Stimulated activated naive CD8-positive, alpha-beta T cell treated with anti-CD3 and anti-CD28 coated beads, Interleukin-15, Interleukin-2, amounts not matched to agents 100 ng/mL and 50 ng/mL, for 24 hours (primary cell): ENCODE results near the gene RNASE4.
"Not testable (repeated sequence)": the region's sequence is repeated elsewhere in the genome, so short reads cannot be mapped to it uniquely, and the experiment has no call there.

Experiments
- H3K27ac Mint-ChIP-seq: one replicate; pipeline ENCODE4 v1.8.0; 2021; ENCODE audit warnings: mild to moderate bottlenecking, mixed read lengths
- H3K27me3 Mint-ChIP-seq: one replicate; pipeline ENCODE4 v1.8.0; 2021; ENCODE audit warnings: mixed read lengths
- H3K36me3 Mint-ChIP-seq: one replicate; pipeline ENCODE4 v1.8.0; 2021; ENCODE audit warnings: low read depth, mixed read lengths
- H3K4me1 Mint-ChIP-seq: one replicate; pipeline ENCODE4 v1.8.0; 2021; ENCODE audit warnings: low read depth, mixed read lengths
- H3K4me3 Mint-ChIP-seq: one replicate; pipeline ENCODE4 v1.8.0; 2021; ENCODE audit warnings: mild to moderate bottlenecking, mixed read lengths
- H3K9me3 Mint-ChIP-seq: one replicate; pipeline ENCODE4 v1.8.0; 2021; ENCODE audit warnings: mixed read lengths

RNASE4 gene

GRCh38 chr14:20683891-20684661 lies at the start of gene RNASE4:
Gene RNASE4 (plus strand): TSS chr14:20684560. CDS start chr14:20699372, 14,812 bp downstream.
- H3K27ac Mint-ChIP-seq, result peak within 1 kb of the TSS; percentile 34
- no peaks in the 10 kb centered on the region for H3K9me3 Mint-ChIP-seq
- H3K4me1 Mint-ChIP-seq, result peaks cover 4% of the 10 kb centered on the region
- H3K36me3 Mint-ChIP-seq, result no peaks in the 10 kb centered on the region
- no peaks in the 10 kb centered on the region for H3K27me3 Mint-ChIP-seq
- no peak within 1 kb of the TSS for H3K4me3 Mint-ChIP-seq

- no peak within 1 kb of the TSS for H3K4me3 Mint-ChIP-seq
Observed at GRCh38 chr14:20641591-20641990, 42.8 kb upstream of the RNASE4 start, which contains the start of gene OR6S1. Gene OR6S1 (minus strand): TSS chr14:20641691. CDS start chr14:20641691, 0 bp downstream.

GRCh38 chr14:20642182-20642581 lies 42.2 kb upstream of the RNASE4 start:
- Mint-ChIP-seq H3K36me3 (no peaks in the 10 kb centered on the region), H3K9me3 (no peaks in the 10 kb centered on the region), H3K4me3 (no peak overlapping the region), H3K27ac (no peak overlapping the region), H3K27me3 (peaks cover 38% of the 10 kb centered on the region), H3K4me1 (no peaks in the 10 kb centered on the region)

More at GRCh38 chr14:20641591-20641990, 42.8 kb upstream of the RNASE4 start, which contains the start of gene OR6S1:
- H3K36me3 Mint-ChIP-seq, result no peaks in the 10 kb centered on the region
- H3K27me3 Mint-ChIP-seq, result peaks cover 38% of the 10 kb centered on the region
- H3K4me1 Mint-ChIP-seq, result no peaks in the 10 kb centered on the region
- no peak within 1 kb of the TSS for H3K27ac Mint-ChIP-seq
- H3K9me3 Mint-ChIP-seq, result no peaks in the 10 kb centered on the region

GRCh38 chr14:20642755-20643154 lies 41.6 kb upstream of the RNASE4 start:
- not testable (repeated sequence) for H3K4me3 Mint-ChIP-seq, H3K36me3 Mint-ChIP-seq, H3K4me1 Mint-ChIP-seq, H3K9me3 Mint-ChIP-seq, H3K27ac Mint-ChIP-seq
- peaks cover 38% of the 10 kb centered on the region for H3K27me3 Mint-ChIP-seq

GRCh38 chr14:20644520-20644919 lies 39.8 kb upstream of the RNASE4 start:
- H3K4me3 Mint-ChIP-seq, result no peak overlapping the region
- H3K36me3 Mint-ChIP-seq, result no peaks in the 10 kb centered on the region
- peaks cover 42% of the 10 kb centered on the region for H3K27me3 Mint-ChIP-seq
- no peaks in the 10 kb centered on the region for H3K9me3 Mint-ChIP-seq
- no peaks in the 10 kb centered on the region for H3K4me1 Mint-ChIP-seq
- H3K27ac Mint-ChIP-seq, result no peak overlapping the region

- Mint-ChIP-seq H3K36me3 (no peaks in the 10 kb centered on the region), H3K4me1 (no peaks in the 10 kb centered on the region), H3K9me3 (no peaks in the 10 kb centered on the region), H3K27me3 (peaks cover 42% of the 10 kb centered on the region), H3K4me3 (no peak overlapping the region), H3K27ac (no peak overlapping the region)
Observed at GRCh38 chr14:20645481-20645880, 38.9 kb upstream of the RNASE4 start.

GRCh38 chr14:20652996-20653975 lies 31.1 kb upstream of the RNASE4 start:
- H3K27ac Mint-ChIP-seq, result peak overlapping the region; percentile 76
- H3K9me3 Mint-ChIP-seq, result no peaks in the 10 kb centered on the region
- no peaks in the 10 kb centered on the region for H3K36me3 Mint-ChIP-seq
- H3K4me1 Mint-ChIP-seq, result peaks cover 26% of the 10 kb centered on the region
- H3K4me3 Mint-ChIP-seq, result peak overlapping the region; percentile 74
- H3K27me3 Mint-ChIP-seq, result peaks cover 66% of the 10 kb centered on the region

GRCh38 chr14:20655851-20656250 lies 28.5 kb upstream of the RNASE4 start:
- Mint-ChIP-seq H3K27me3 (peaks cover 77% of the 10 kb centered on the region), H3K9me3 (no peaks in the 10 kb centered on the region), H3K36me3 (no peaks in the 10 kb centered on the region), H3K4me1 (peaks cover 26% of the 10 kb centered on the region), H3K27ac (no peak overlapping the region), H3K4me3 (no peak overlapping the region)

GRCh38 chr14:20656274-20656673 lies 28.1 kb upstream of the RNASE4 start:
- no peaks in the 10 kb centered on the region for H3K36me3 Mint-ChIP-seq

GRCh38 chr14:20657216-20658211 lies 26.8 kb upstream of the RNASE4 start:
- Mint-ChIP-seq H3K27me3 (peaks cover 77% of the 10 kb centered on the region), H3K27ac (peak overlapping the region; percentile 37)

More at GRCh38 chr14:20656274-20656673, 28.1 kb upstream of the RNASE4 start:
- no peak overlapping the region for H3K27ac Mint-ChIP-seq
- peaks cover 76% of the 10 kb centered on the region for H3K27me3 Mint-ChIP-seq
- H3K4me1 Mint-ChIP-seq, result peaks cover 26% of the 10 kb centered on the region
- H3K4me3 Mint-ChIP-seq, result no peak overlapping the region
- H3K9me3 Mint-ChIP-seq, result no peaks in the 10 kb centered on the region

GRCh38 chr14:20658246-20658645 lies 26.1 kb upstream of the RNASE4 start:
- no peak overlapping the region for H3K27ac Mint-ChIP-seq
- H3K4me1 Mint-ChIP-seq, result peaks cover 29% of the 10 kb centered on the region
- no peaks in the 10 kb centered on the region for H3K9me3 Mint-ChIP-seq
- no peaks in the 10 kb centered on the region for H3K36me3 Mint-ChIP-seq
- peaks cover 72% of the 10 kb centered on the region for H3K27me3 Mint-ChIP-seq
- H3K4me3 Mint-ChIP-seq, result no peak overlapping the region

More at GRCh38 chr14:20657216-20658211, 26.8 kb upstream of the RNASE4 start:
- no peaks in the 10 kb centered on the region for H3K36me3 Mint-ChIP-seq
- peaks cover 27% of the 10 kb centered on the region for H3K4me1 Mint-ChIP-seq
- H3K4me3 Mint-ChIP-seq, result no peak overlapping the region
- H3K9me3 Mint-ChIP-seq, result no peaks in the 10 kb centered on the region

GRCh38 chr14:20659336-20659735 lies 25.0 kb upstream of the RNASE4 start:
- Mint-ChIP-seq H3K27ac (no peak overlapping the region), H3K4me3 (no peak overlapping the region), H3K27me3 (peaks cover 63% of the 10 kb centered on the region), H3K36me3 (no peaks in the 10 kb centered on the region), H3K9me3 (no peaks in the 10 kb centered on the region), H3K4me1 (peaks cover 27% of the 10 kb centered on the region)

GRCh38 chr14:20659813-20660395 lies 24.5 kb upstream of the RNASE4 start:
- Mint-ChIP-seq H3K27me3 (peaks cover 65% of the 10 kb centered on the region), H3K9me3 (no peaks in the 10 kb centered on the region), H3K36me3 (no peaks in the 10 kb centered on the region), H3K27ac (no peak overlapping the region), H3K4me1 (peaks cover 26% of the 10 kb centered on the region), H3K4me3 (no peak overlapping the region)

GRCh38 chr14:20661197-20661596 lies 23.2 kb upstream of the RNASE4 start:
- no peak overlapping the region for H3K4me3 Mint-ChIP-seq
- peaks cover 52% of the 10 kb centered on the region for H3K27me3 Mint-ChIP-seq
- H3K4me1 Mint-ChIP-seq, result peaks cover 32% of the 10 kb centered on the region
- no peaks in the 10 kb centered on the region for H3K9me3 Mint-ChIP-seq
- no peaks in the 10 kb centered on the region for H3K36me3 Mint-ChIP-seq
- H3K27ac Mint-ChIP-seq, result no peak overlapping the region
